ENCODE measurements around the gene LBP.
A peak's percentile ranks its signal among the peaks of the same experiment; 100 is the strongest.

- no peak for TF ChIP-seq POLR2A (IDR thresholded peaks at IDR 0.05)
- TF ChIP-seq CTCF (IDR thresholded peaks at IDR 0.05) = peak in 4 of 6 experiments; percentile 19 to 46 (median 36)
Observed at GRCh38 chr20:38321959-38322598, 24.2 kb upstream of the LBP start.
